ENCODE results near the gene BRINP2.
"Not testable (repeated sequence)": the region's sequence is repeated elsewhere in the genome, so short reads cannot be mapped to it uniquely, and the experiment has no call there.

Gene BRINP2

DNA sequence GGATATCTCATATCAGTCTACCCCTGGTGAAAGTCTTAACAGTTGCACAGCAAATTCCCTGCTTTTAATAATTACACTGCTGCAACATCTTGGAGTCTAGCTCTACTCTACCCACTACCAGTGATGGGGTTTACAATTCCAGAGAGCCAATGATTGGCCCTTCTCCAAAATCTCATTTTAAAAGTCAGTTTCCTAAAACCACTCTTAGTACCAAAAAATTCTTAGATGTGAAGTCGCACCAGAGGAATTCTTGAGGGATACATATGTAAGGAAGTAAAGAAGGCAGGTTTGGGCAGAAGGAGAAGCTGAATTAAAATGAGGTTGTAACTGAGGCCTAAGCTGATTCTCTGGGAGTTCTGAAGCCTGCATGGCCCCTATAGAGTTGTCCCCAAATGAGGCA lies 129.7 kb downstream of the BRINP2 start:
- no peaks in the 10 kb centered on the region for H3K36me3 Mint-ChIP-seq (ENCODE audit: low read depth)

GRCh38 chr1:177301425-177302124 lies 130.8 kb downstream of the BRINP2 start:
- Mint-ChIP-seq H3K9me3 (no peaks in the 10 kb centered on the region), H3K27ac (no peak overlapping the region), H3K4me1 (ENCODE audit: low read depth) (no peaks in the 10 kb centered on the region), H3K4me3 (no peak overlapping the region), H3K36me3 (ENCODE audit: low read depth) (no peaks in the 10 kb centered on the region), H3K27me3 (no peaks in the 10 kb centered on the region)

More for the DNA sequence above, 129.7 kb downstream of the BRINP2 start:
- no peak overlapping the region for H3K4me3 Mint-ChIP-seq
- no peak overlapping the region for H3K27ac Mint-ChIP-seq
- H3K4me1 Mint-ChIP-seq (ENCODE audit: low read depth) = no peaks in the 10 kb centered on the region
- no peaks in the 10 kb centered on the region for H3K27me3 Mint-ChIP-seq
- no peaks in the 10 kb centered on the region for H3K9me3 Mint-ChIP-seq

DNA sequence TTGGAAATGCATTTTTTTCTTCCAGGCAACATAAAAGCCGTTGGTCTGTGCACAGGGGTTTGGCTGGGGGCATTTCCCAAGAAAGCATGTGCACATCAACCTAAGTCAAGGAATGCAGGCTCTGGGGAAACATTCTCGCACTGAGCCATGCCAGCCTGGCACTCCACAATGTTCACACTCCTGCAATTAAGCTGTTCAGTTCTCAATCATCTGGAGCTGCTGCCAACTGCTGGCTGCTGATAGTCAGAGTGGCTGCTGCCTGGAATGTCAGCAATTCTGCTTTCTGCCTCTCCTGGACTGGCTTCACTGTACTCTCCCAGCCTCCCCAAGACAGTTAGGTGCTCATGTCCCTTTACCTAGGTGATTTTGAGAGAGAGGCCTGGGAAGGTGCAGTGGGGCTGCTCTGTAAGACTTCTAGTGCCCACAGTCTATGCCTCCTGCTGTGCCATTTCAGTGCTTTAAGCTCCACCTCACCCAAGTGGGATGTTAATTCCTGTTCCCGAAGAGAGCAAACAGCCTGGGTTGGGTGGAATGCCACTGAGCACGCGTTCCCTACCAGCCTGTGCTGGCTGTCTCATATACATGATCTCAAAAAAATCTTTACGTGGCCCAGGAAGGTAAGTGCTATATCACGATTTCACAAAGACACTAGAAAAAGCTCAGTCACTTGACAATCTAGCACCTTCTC lies 131.7 kb downstream of the BRINP2 start:
- no peak overlapping the region for H3K4me3 Mint-ChIP-seq
- H3K27ac Mint-ChIP-seq = no peak overlapping the region
- no peaks in the 10 kb centered on the region for H3K36me3 Mint-ChIP-seq (ENCODE audit: low read depth)
- H3K4me1 Mint-ChIP-seq (ENCODE audit: low read depth) = no peaks in the 10 kb centered on the region
- no peaks in the 10 kb centered on the region for H3K9me3 Mint-ChIP-seq
- no peaks in the 10 kb centered on the region for H3K27me3 Mint-ChIP-seq

- no peaks in the 10 kb centered on the region for H3K36me3 Mint-ChIP-seq (ENCODE audit: low read depth)
- H3K4me1 Mint-ChIP-seq (ENCODE audit: low read depth) = no peaks in the 10 kb centered on the region
- no peak overlapping the region for H3K4me3 Mint-ChIP-seq
- no peaks in the 10 kb centered on the region for H3K9me3 Mint-ChIP-seq
- no peaks in the 10 kb centered on the region for H3K27me3 Mint-ChIP-seq
- H3K27ac Mint-ChIP-seq = no peak overlapping the region
Measured at GRCh38 chr1:177305040-177306018, 134.6 kb downstream of the BRINP2 start.

DNA sequence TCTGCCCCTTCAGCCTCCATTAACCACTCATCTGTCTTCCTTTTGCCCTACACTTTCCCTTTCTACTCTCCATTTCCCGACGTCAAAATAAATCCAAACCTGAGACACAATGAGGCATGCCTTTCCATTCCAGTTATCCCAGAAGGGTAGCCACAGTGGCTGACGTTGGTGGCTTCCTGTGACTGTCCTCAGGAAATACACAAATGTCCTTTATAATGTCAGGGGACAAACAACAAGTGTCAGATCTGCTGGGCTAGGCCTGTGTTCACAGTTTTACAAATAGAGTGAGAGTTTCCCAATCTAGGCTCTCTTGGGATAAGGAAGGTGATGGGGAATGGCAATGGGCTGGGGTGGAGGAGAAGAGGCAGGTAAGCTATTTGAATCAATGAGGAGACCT lies 135.3 kb downstream of the BRINP2 start:
- H3K36me3 Mint-ChIP-seq (ENCODE audit: low read depth) = no peaks in the 10 kb centered on the region
- no peak overlapping the region for H3K4me3 Mint-ChIP-seq
- no peaks in the 10 kb centered on the region for H3K27me3 Mint-ChIP-seq
- H3K9me3 Mint-ChIP-seq = no peaks in the 10 kb centered on the region
- H3K27ac Mint-ChIP-seq = no peak overlapping the region
- no peaks in the 10 kb centered on the region for H3K4me1 Mint-ChIP-seq (ENCODE audit: low read depth)

GRCh38 chr1:177306981-177307380 lies 136.2 kb downstream of the BRINP2 start:
- H3K27me3 Mint-ChIP-seq = no peaks in the 10 kb centered on the region
- H3K4me3 Mint-ChIP-seq = no peak overlapping the region
- no peaks in the 10 kb centered on the region for H3K36me3 Mint-ChIP-seq (ENCODE audit: low read depth)
- H3K4me1 Mint-ChIP-seq (ENCODE audit: low read depth) = no peaks in the 10 kb centered on the region
- no peaks in the 10 kb centered on the region for H3K9me3 Mint-ChIP-seq
- no peak overlapping the region for H3K27ac Mint-ChIP-seq

DNA sequence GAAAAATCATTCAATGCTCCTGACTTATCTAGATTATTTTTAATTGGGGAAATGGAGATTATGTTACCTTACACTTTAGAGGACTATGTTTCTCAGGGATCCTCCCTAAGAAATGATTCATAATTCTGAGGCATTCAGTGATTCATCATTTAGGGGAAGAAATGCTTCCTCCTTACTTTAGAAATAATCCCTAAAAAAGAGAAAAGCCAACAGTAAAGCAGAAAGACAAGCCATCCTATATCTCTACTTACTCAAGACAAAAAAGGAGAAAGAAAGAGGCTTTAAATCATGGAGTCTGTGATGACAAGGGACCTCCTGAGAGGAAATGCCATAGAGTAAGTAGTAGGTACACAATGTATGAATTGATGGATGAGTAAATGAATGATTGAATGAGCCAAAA lies 137.0 kb downstream of the BRINP2 start:
- no peaks in the 10 kb centered on the region for H3K4me1 Mint-ChIP-seq (ENCODE audit: low read depth)
- no peaks in the 10 kb centered on the region for H3K36me3 Mint-ChIP-seq (ENCODE audit: low read depth)
- no peaks in the 10 kb centered on the region for H3K9me3 Mint-ChIP-seq

DNA sequence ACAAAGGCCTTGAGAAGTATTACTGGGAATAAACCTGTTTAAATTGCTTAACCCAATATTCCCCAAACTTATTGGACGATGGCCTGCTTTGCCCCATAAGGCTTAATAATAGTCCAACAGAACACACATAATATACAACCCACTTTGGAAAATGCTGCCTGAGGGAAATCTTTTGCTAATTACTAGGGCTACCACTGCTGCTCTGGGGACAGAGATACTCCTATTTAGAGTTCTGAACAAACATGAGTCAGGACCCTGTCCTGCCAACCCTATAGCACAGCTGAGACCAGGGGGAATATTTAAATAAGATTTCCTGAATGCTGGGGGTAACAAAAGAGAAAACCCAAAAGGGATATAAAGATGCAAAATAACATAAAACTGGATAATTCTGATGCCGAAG lies 139.1 kb downstream of the BRINP2 start:
- H3K36me3 Mint-ChIP-seq (ENCODE audit: low read depth) = no peaks in the 10 kb centered on the region
- H3K4me1 Mint-ChIP-seq (ENCODE audit: low read depth) = no peaks in the 10 kb centered on the region
- no peak overlapping the region for H3K4me3 Mint-ChIP-seq
- no peak overlapping the region for H3K27ac Mint-ChIP-seq
- H3K9me3 Mint-ChIP-seq = peaks cover under 1% of the 10 kb centered on the region
- no peaks in the 10 kb centered on the region for H3K27me3 Mint-ChIP-seq

More for the DNA sequence above, 137.0 kb downstream of the BRINP2 start:
- Mint-ChIP-seq H3K27me3 (no peaks in the 10 kb centered on the region), H3K27ac (no peak overlapping the region), H3K4me3 (no peak overlapping the region)

- Mint-ChIP-seq H3K36me3 (ENCODE audit: low read depth) (no peaks in the 10 kb centered on the region), H3K9me3 (peaks cover 4% of the 10 kb centered on the region)
Measured at GRCh38 chr1:177310326-177310725, 139.6 kb downstream of the BRINP2 start.

GRCh38 chr1:177311111-177311510 lies 140.4 kb downstream of the BRINP2 start:
- no peak overlapping the region for H3K27ac Mint-ChIP-seq
- no peaks in the 10 kb centered on the region for H3K36me3 Mint-ChIP-seq (ENCODE audit: low read depth)
- H3K4me1 Mint-ChIP-seq (ENCODE audit: low read depth) = no peaks in the 10 kb centered on the region
- H3K4me3 Mint-ChIP-seq = no peak overlapping the region
- peaks cover 4% of the 10 kb centered on the region for H3K9me3 Mint-ChIP-seq
- no peaks in the 10 kb centered on the region for H3K27me3 Mint-ChIP-seq

More at GRCh38 chr1:177310326-177310725, 139.6 kb downstream of the BRINP2 start:
- Mint-ChIP-seq H3K4me3 (no peak overlapping the region), H3K27me3 (no peaks in the 10 kb centered on the region), H3K4me1 (ENCODE audit: low read depth) (no peaks in the 10 kb centered on the region), H3K27ac (no peak overlapping the region)

DNA sequence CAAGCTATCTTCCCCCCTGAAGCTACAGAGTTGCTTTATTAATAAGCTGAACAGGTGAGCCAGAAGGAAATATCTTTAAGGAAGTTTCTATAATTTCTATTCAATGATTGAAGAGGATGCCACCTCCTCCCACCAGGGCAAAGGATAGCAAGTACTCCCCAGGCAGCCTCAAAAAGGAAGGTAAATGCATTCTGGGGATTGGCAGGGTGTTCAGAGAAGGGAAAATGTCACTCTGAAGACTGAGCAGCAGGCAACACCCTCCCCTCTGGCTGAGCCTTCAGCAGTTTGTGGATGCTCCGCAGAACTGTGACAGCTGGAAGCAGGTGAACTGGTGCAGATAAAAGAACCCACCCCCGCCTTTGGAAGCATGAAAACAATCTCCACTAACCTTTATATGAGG lies 140.8 kb downstream of the BRINP2 start:
- Mint-ChIP-seq H3K36me3 (ENCODE audit: low read depth) (no peaks in the 10 kb centered on the region), H3K27ac (no peak overlapping the region), H3K4me3 (no peak overlapping the region), H3K9me3 (peaks cover 4% of the 10 kb centered on the region), H3K4me1 (ENCODE audit: low read depth) (no peaks in the 10 kb centered on the region), H3K27me3 (no peaks in the 10 kb centered on the region)

DNA sequence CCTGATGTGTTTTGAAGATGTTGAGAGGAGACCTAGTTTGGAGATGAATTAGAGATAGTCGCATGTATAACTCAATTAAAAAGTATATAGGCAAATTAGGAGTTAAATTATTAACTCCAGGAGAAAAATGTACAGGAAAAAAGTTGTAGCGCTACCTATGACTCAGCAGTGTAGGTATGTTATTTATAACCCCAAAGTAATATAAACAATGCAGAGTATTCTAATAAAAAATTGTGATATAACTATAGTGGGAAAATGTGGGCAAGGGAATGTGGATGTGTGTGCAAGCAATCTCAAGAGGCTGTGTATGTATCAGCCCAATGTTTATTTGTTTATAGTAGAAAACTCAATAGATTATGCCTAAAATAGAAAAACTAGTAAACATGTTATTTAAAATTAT lies 144.5 kb downstream of the BRINP2 start:
- Mint-ChIP-seq H3K9me3 (peaks cover 8% of the 10 kb centered on the region), H3K27ac (no peak overlapping the region), H3K36me3 (ENCODE audit: low read depth) (no peaks in the 10 kb centered on the region), H3K4me1 (ENCODE audit: low read depth) (no peaks in the 10 kb centered on the region), H3K27me3 (no peaks in the 10 kb centered on the region), H3K4me3 (no peak overlapping the region)

DNA sequence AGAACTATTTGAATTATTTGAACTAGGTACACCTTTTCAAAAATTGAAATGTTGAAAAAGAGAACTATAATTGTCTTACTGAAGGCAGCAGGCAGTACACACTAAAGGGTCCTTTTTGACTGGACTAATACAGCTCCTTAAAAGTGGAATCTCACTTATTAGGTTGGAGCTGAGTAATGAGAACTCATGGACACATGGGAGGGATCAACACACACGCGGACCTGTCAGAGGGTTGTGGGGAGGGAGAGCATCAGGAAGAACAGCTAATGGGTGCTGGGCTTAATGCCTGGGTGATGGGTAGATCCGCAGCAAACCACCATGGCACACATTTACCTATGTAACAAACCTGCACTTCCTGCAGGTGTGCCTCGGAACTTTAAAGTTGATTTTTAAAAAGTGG lies 145.0 kb downstream of the BRINP2 start:
- Mint-ChIP-seq H3K36me3 (ENCODE audit: low read depth) (no peaks in the 10 kb centered on the region), H3K27me3 (no peaks in the 10 kb centered on the region), H3K4me1 (ENCODE audit: low read depth) (no peaks in the 10 kb centered on the region), H3K9me3 (peaks cover 8% of the 10 kb centered on the region), H3K27ac (no peak overlapping the region), H3K4me3 (no peak overlapping the region)

- not testable (repeated sequence) for H3K4me3 Mint-ChIP-seq; H3K36me3 Mint-ChIP-seq (ENCODE audit: low read depth); H3K4me1 Mint-ChIP-seq (ENCODE audit: low read depth); H3K27ac Mint-ChIP-seq; H3K9me3 Mint-ChIP-seq; H3K27me3 Mint-ChIP-seq
Measured at GRCh38 chr1:177321434-177321833, 150.7 kb downstream of the BRINP2 start.

DNA sequence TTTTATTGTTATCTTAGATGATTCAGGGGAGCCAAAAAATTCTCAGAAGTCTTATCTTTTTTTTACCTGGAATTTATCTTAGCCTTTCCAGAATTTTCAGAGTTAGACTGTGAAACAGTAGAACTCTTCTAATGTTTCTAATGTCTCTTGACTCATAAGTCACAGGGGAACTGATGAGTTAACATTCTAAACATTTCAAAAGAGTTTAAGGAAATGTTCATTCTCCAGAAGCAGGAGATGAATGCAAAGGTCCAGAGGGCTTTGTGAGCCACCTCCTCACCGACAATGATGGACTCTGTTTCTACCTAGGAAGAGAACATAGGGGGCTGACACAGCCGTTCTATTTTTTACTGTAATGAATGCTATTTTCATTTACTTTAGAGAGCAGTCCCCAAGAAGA lies 157.5 kb downstream of the BRINP2 start:
- Mint-ChIP-seq H3K27ac (no peak overlapping the region), H3K4me3 (no peak overlapping the region), H3K36me3 (ENCODE audit: low read depth) (no peaks in the 10 kb centered on the region), H3K27me3 (no peaks in the 10 kb centered on the region), H3K4me1 (ENCODE audit: low read depth) (no peaks in the 10 kb centered on the region), H3K9me3 (peaks cover 4% of the 10 kb centered on the region)
